SU-DHL-6 (cell line): ENCODE measurements around the gene HSD17B11.

ENCODE experiments used
- H2AFZ ChIP-seq: fragments of 200-600 bp; sonication (generic); 2 replicates; pipeline ENCODE4 v1.6.1; 2014; ENCODE audit warnings: low read depth, mild to moderate bottlenecking, moderate library complexity, mixed read lengths, antibody characterized with exemption, low read length; ENCODE audit not compliant: severe bottlenecking
- H3F3A ChIP-seq: fragments of 200-600 bp; shearing (Covaris generic); 2 replicates; pipeline ENCODE4 v1.6.0; 2016; ENCODE audit warnings: antibody characterized with exemption, mild to moderate bottlenecking; ENCODE audit not compliant: insufficient read depth
- H3K27ac ChIP-seq: fragments of 200-600 bp; sonication (generic); 2 replicates; pipeline ENCODE4 v1.5.1; 2016; ENCODE audit warnings: low read depth, mild to moderate bottlenecking, low read length, moderate library complexity, mixed read lengths
- H3K27me3 ChIP-seq: fragments of 200-600 bp; sonication (generic), shearing (Covaris generic); 2 replicates; pipeline ENCODE4 v1.6.0; 2014; ENCODE audit warnings: mild to moderate bottlenecking, low read length
- H3K36me3 ChIP-seq: fragments of 200-600 bp; sonication (generic); 2 replicates; pipeline ENCODE4 v1.6.1; 2014; ENCODE audit warnings: mild to moderate bottlenecking, low read length, mixed read lengths
- H3K4me2 ChIP-seq: fragments of 300-600, 200-600 bp; shearing (Covaris generic), sonication (generic); 2 replicates; pipeline ENCODE4 v1.6.0; 2014; ENCODE audit warnings: low read length, low read depth, mild to moderate bottlenecking; ENCODE audit not compliant: poor library complexity, severe bottlenecking
- H3K4me3 ChIP-seq: fragments of 200-600 bp; sonication (generic); 2 replicates; pipeline ENCODE4 v1.5.1; 2014; ENCODE audit warnings: antibody characterized with exemption, low read length, mild to moderate bottlenecking, mixed read lengths; ENCODE audit not compliant: insufficient read depth, poor library complexity, severe bottlenecking
- H3K79me2 ChIP-seq: fragments of 200-600 bp; sonication (generic); 2 replicates; pipeline ENCODE4 v1.6.1; 2014; ENCODE audit warnings: mild to moderate bottlenecking, low read length, moderate library complexity; ENCODE audit not compliant: insufficient read depth
- H3K9ac ChIP-seq: fragments of 200-600 bp; sonication (generic); 2 replicates; pipeline ENCODE4 v1.7.0; 2014; ENCODE audit warnings: mild to moderate bottlenecking, low read length
- H3K9me2 ChIP-seq: fragments of 200-600 bp; sonication (generic); replicated peaks from 2 replicates; pipeline ENCODE4 v1.6.1; 2014; ENCODE audit warnings: low read length; ENCODE audit not compliant: insufficient read depth
- H3K9me3 ChIP-seq: fragments of 200-600 bp; sonication (generic); 2 replicates; pipeline ENCODE4 v1.6.1; 2014; ENCODE audit warnings: low read length, mixed read lengths; ENCODE audit not compliant: insufficient read depth
- H4K20me1 ChIP-seq: fragments of 200-600 bp; sonication (generic); 2 replicates; pipeline ENCODE4 v1.6.1; 2014; ENCODE audit warnings: low read depth, mild to moderate bottlenecking, antibody characterized with exemption, low read length, moderate library complexity, mixed read lengths
- CTCF ChIP-seq: fragments of 200-600 bp; sonication (generic); IDR thresholded peaks from one replicate; pipeline ENCODE4 v1.5.1; 2017; ENCODE audit warnings: antibody characterized with exemption, mild to moderate bottlenecking, low read length, moderate library complexity; ENCODE audit not compliant: insufficient read depth, poor library complexity, severe bottlenecking
- EZH2phosphoT487 ChIP-seq: fragments of 200-600 bp; sonication (generic), shearing (Covaris generic); conservative IDR thresholded peaks from 2 replicates; pipeline ENCODE4 v1.6.1; 2018; ENCODE audit warnings: mild to moderate bottlenecking, antibody characterized with exemption, low read length, moderate library complexity, mixed read lengths

The HSD17B11 gene

GRCh38 chr4:87382116-87382515, 8.9 kb downstream of the HSD17B11 start:
- no peaks in the 10 kb centered on the region for H4K20me1 ChIP-seq
- no peaks in the 10 kb centered on the region for H3K9me2 ChIP-seq
- 0 out of 2 replicates have a peak, but pooled peaks cover 4% of the 10 kb centered on the region for H3K79me2 ChIP-seq

GRCh38 chr4:87377816-87378215, 13.2 kb downstream of the HSD17B11 start:
- H3K27me3 ChIP-seq, result no peaks in the 10 kb centered on the region
- no peak overlapping the region for H3K27ac ChIP-seq
- no peaks in the 10 kb centered on the region for H3K9me3 ChIP-seq
- H3F3A ChIP-seq, result no peaks in the 10 kb centered on the region; the same call in 1 of the 2 replicates
- no peak for TF ChIP-seq CTCF
- TF ChIP-seq EZH2phosphoT487, result no peak
- H3K79me2 ChIP-seq, result no peaks in the 10 kb centered on the region
- no peaks in the 10 kb centered on the region for H3K9me2 ChIP-seq
- no peak overlapping the region for H3K9ac ChIP-seq
- no peak overlapping the region for H3K4me3 ChIP-seq
- no peak overlapping the region for H3K4me2 ChIP-seq
- no peaks in the 10 kb centered on the region for H4K20me1 ChIP-seq
- no peaks in the 10 kb centered on the region for H3K36me3 ChIP-seq
- H2AFZ ChIP-seq, result no peak overlapping the region

More at GRCh38 chr4:87382116-87382515, 8.9 kb downstream of the HSD17B11 start:
- Histone ChIP-seq H3K9me3 (no peaks in the 10 kb centered on the region), H3K9ac (no peak overlapping the region), H3K36me3 (no peaks in the 10 kb centered on the region), H3F3A (no peaks in the 10 kb centered on the region; the same call in 1 of the 2 replicates), H2AFZ (no peak overlapping the region), H3K27me3 (no peaks in the 10 kb centered on the region), H3K27ac (no peak overlapping the region), H3K4me3 (no peak overlapping the region), H3K4me2 (no peak overlapping the region)
- TF ChIP-seq EZH2phosphoT487, result no peak
- no peak for TF ChIP-seq CTCF

- Histone ChIP-seq H4K20me1 (no peaks in the 10 kb centered on the region), H3K27me3 (no peaks in the 10 kb centered on the region), H3K36me3 (no peaks in the 10 kb centered on the region), H3K9ac (no peak overlapping the region), H3K27ac (no peak overlapping the region), H3K79me2 (no peaks in the 10 kb centered on the region), H2AFZ (no peak overlapping the region), H3K4me2 (no peak overlapping the region), H3F3A (no peaks in the 10 kb centered on the region), H3K9me3 (no peaks in the 10 kb centered on the region), H3K9me2 (no peaks in the 10 kb centered on the region), H3K4me3 (no peak overlapping the region)
- TF ChIP-seq CTCF (peak; percentile 9), EZH2phosphoT487 (no peak)
Observed at GRCh38 chr4:87375719-87376291, 15.2 kb downstream of the HSD17B11 start.

- no peak overlapping the region for H3K4me3 ChIP-seq
- no peaks in the 10 kb centered on the region for H3K9me2 ChIP-seq
- no peaks in the 10 kb centered on the region for H3K9me3 ChIP-seq
- H3K27ac ChIP-seq, result no peak overlapping the region
- TF ChIP-seq CTCF (no peak), EZH2phosphoT487 (no peak)
- no peaks in the 10 kb centered on the region for H3F3A ChIP-seq
- H3K27me3 ChIP-seq, result no peaks in the 10 kb centered on the region
- no peaks in the 10 kb centered on the region for H3K79me2 ChIP-seq
- H3K36me3 ChIP-seq, result no peaks in the 10 kb centered on the region
- H2AFZ ChIP-seq, result no peak overlapping the region
- H4K20me1 ChIP-seq, result no peaks in the 10 kb centered on the region
- H3K4me2 ChIP-seq, result no peak overlapping the region
- H3K9ac ChIP-seq, result no peak overlapping the region
Observed at GRCh38 chr4:87370068-87370467, 20.9 kb downstream of the HSD17B11 start.
